SK-N-SH (cell line): ENCODE measurements around the gene ABCA6. TPM values are rescaled to one million over a fixed set of nuclear protein-coding genes. Genes with fewer than 3 reads are reported as not detected.

Experiments used
- CTCF ChIA-PET: fragments of 300-600, 350-600 bp; formaldehyde crosslinking; extraction: SDS; loops from one replicate; lab custom pipeline; 2021; lab: Yijun Ruan, JAX
- POLR2A ChIA-PET: fragments of 350-600 bp; sonication (Branson Sonifier 250); formaldehyde crosslinking; extraction: SDS; loops from one replicate; lab custom pipeline; 2020; ENCODE audit warnings: antibody characterized with exemption, inconsistent platforms; lab: Yijun Ruan, JAX
- DNase-seq: peaks from one replicate; pipeline ENCODE4 v3.0.0; 2012
- H2AFZ ChIP-seq: fragments of 200-600 bp; sonication (generic); 2 replicates; pipeline ENCODE4 v1.8.1; 2016; ENCODE audit warnings: antibody characterized with exemption, mild to moderate bottlenecking, low read depth
- H3F3A ChIP-seq: fragments of 200-600 bp; sonication (generic); replicated peaks from 2 replicates; pipeline ENCODE3; 2016; ENCODE audit warnings: antibody characterized with exemption, mild to moderate bottlenecking; ENCODE audit not compliant: insufficient read depth
- H3K27ac ChIP-seq, 2 experiments: fragments of 200-500 bp in 1 of 2; fragments of 200-600 bp in 1 of 2; sonication (Bioruptor generic) in 1 of 2; sonication (generic), shearing (Covaris generic) in 1 of 2; 2 replicates each; pipeline versions ENCODE4 v1.5.1 to v1.6.1; 2014 to 2016; ENCODE audit warnings: low read depth in 2 of 2, inconsistent platforms in 1 of 2, low read length in 1 of 2, mild to moderate bottlenecking in 1 of 2, mixed read lengths in 1 of 2
- H3K27me3 ChIP-seq: fragments of 200-600 bp; sonication (generic), shearing (Covaris generic); 2 replicates; pipeline ENCODE4 v1.6.1; 2016; ENCODE audit warnings: mixed run types; ENCODE audit not compliant: insufficient read depth
- H3K36me3 ChIP-seq, 2 experiments: fragments of 200-500 bp in 1 of 2; fragments of 200-600 bp in 1 of 2; sonication (Bioruptor generic) in 1 of 2; sonication (generic) in 1 of 2; replicated peaks in 1 of 2; 2 replicates each; pipeline versions ENCODE3 to v1.5.1; 2014 to 2016; ENCODE audit warnings: low read length in 1 of 2, mild to moderate bottlenecking in 1 of 2; ENCODE audit not compliant: insufficient read depth in 2 of 2, control insufficient read depth in 1 of 2
- H3K4me1 ChIP-seq, 2 experiments: fragments of 200-500 bp in 1 of 2; fragments of 200-600 bp in 1 of 2; sonication (Bioruptor generic) in 1 of 2; sonication (generic), shearing (Covaris generic) in 1 of 2; 2 replicates each; pipeline versions ENCODE4 v1.5.1 to v1.6.1; 2014 to 2016; ENCODE audit warnings: low read depth in 1 of 2, low read length in 1 of 2, mixed run types in 1 of 2; ENCODE audit not compliant: insufficient read depth in 2 of 2, control insufficient read depth in 1 of 2
- H3K4me2 ChIP-seq: fragments of 200-600 bp; sonication (generic), shearing (Covaris generic); 2 replicates; pipeline ENCODE4 v1.6.1; 2017; ENCODE audit warnings: mixed run types
- H3K4me3 ChIP-seq, 2 experiments: fragments of 200-500 bp in 1 of 2; fragments of 200-600 bp in 1 of 2; sonication (Bioruptor generic) in 1 of 2; sonication (generic), shearing (Covaris generic) in 1 of 2; 2 replicates each; pipeline versions ENCODE4 v1.5.1 to v1.8.1; 2014 to 2016; ENCODE audit warnings: low read depth in 2 of 2, inconsistent platforms in 1 of 2, low read length in 1 of 2, mild to moderate bottlenecking in 1 of 2, mixed read lengths in 1 of 2, moderate library complexity in 1 of 2
- H3K79me2 ChIP-seq: fragments of 200-600 bp; sonication (generic); 2 replicates; pipeline ENCODE4 v1.8.1; 2017; ENCODE audit warnings: mild to moderate bottlenecking; ENCODE audit not compliant: insufficient read depth
- H3K9ac ChIP-seq: fragments of 200-600 bp; sonication (generic); 2 replicates; pipeline ENCODE4 v1.6.1; 2017; ENCODE audit warnings: mixed run types
- H3K9me2 ChIP-seq: fragments of 200-600 bp; sonication (generic); 2 replicates; pipeline ENCODE4 v1.6.1; 2017; ENCODE audit warnings: mixed run types
- H3K9me3 ChIP-seq: fragments of 200-600 bp; sonication (generic); 2 replicates; pipeline ENCODE4 v1.6.1; 2017; ENCODE audit warnings: mixed run types, mild to moderate bottlenecking, moderate library complexity
- H4K20me1 ChIP-seq: fragments of 200-600 bp; sonication (generic); 2 replicates; pipeline ENCODE4 v1.6.1; 2017; ENCODE audit warnings: mild to moderate bottlenecking, mixed run types; ENCODE audit not compliant: insufficient read depth
- RCOR1 ChIP-seq: fragments of 150-350 bp; IDR thresholded peaks from 2 replicates; pipeline ENCODE4 v1.6.1; 2017; ENCODE audit warnings: antibody characterized with exemption, low read length
- WGBS: methylation state at CpG from one replicate; pipeline ENCODE4 v1.1.6; 2017; ENCODE audit warnings: low lambda C conversion rate; 5-methylcytosine and 5-hydroxymethylcytosine counted together
- polyA plus RNA-seq, 3 experiments: library from polyadenylated mRNA; depleted of rRNA; stranded (reverse); fragments of >200 nt; gene quantifications; 2 replicates each; pipeline ENCODE4 v1.2.3, GENCODE V29; 2012
- small RNA-seq, 7 experiments: library from RNA; depleted of rRNA; stranded (forward); fragments of <200 nt; gene quantifications; one replicate each; pipeline ENCODE3, GENCODE V24; 2012
- TF ChIP-seq, protein P1 (sequence below): IDR thresholded peaks from 2 replicates; pipeline ENCODE4 v1.4.0; 2012; ENCODE audit warnings: low read depth, borderline replicate concordance

Gene ABCA6
- polyA plus RNA-seq, 1 of the 3 experiments (the other 2 are of a cell fraction) = 0.15 TPM

DNA sequence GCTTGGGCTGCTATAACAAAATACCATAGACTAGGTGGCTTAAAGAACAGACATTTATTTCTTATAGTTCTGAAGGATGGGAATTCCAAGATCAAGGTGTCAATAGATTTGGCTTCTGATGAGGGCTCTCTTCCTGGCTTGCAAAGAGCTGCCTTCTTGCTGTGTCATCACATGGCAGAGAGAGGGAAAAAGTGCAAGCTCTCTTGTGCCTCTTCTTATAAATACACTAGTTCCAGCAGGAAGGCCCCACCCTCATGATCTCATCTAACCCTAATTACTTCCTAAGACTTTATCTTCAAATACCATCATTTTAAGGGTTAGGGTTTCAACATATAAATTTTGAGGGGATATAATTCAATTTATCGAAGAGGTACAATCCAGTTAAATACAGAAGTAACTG is 111.5 kb downstream of the ABCA6 start:
- TF ChIP-seq, protein P1, sequence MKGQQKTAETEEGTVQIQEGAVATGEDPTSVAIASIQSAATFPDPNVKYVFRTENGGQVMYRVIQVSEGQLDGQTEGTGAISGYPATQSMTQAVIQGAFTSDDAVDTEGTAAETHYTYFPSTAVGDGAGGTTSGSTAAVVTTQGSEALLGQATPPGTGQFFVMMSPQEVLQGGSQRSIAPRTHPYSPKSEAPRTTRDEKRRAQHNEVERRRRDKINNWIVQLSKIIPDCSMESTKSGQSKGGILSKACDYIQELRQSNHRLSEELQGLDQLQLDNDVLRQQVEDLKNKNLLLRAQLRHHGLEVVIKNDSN = no peak
- no peak for TF ChIP-seq RCOR1
- Histone ChIP-seq H3K79me2 (no peaks in the 10 kb centered on the region), H3K36me3 (no peaks in the 10 kb centered on the region), H3K27me3 (peaks cover 9% of the 10 kb centered on the region; the same call in 1 of the 2 replicates), H3K4me1 (no peaks in the 10 kb centered on the region), H3K4me3 (no peak overlapping the region), H3K9me3 (no peaks in the 10 kb centered on the region; the same call in 1 of the 2 replicates), H3K4me2 (no peak overlapping the region), H3K9me2 (no peaks in the 10 kb centered on the region), H4K20me1 (no peaks in the 10 kb centered on the region), H3K27ac (no peak overlapping the region), H3K9ac (no peak overlapping the region), H3F3A (no peaks in the 10 kb centered on the region), H2AFZ (no peak overlapping the region)
- POLR2A ChIA-PET = no interaction called here
- CTCF ChIA-PET = interaction anchor here (1.0 kb wide), 1 partner anchor 12 kb away, joined by 3 read pairs; no protein-coding TSS in a partner anchor
- 11% methylated on average over 1 of the region's 1 CpG for WGBS
- no peak for DNase-seq

Small RNA genes within 50 kb of the gene (small RNA-seq; reads per million reads assigned to genes)
- gene MIR4524B = 0 reads per million in 7 experiments

Other genes with a start within 250 kb of the ABCA6 start
- gene ABCA8, start 186.5 kb downstream of the ABCA6 start, polyA plus RNA-seq (2012; rRNA removed) = 2.3 TPM in 2 replicates
- gene ABCA9, start 81.0 kb downstream of the ABCA6 start, polyA plus RNA-seq (2012; rRNA removed) = 0.07 and 0.15 TPM in 2 replicates
- gene ABCA10, start 86.9 kb upstream of the ABCA6 start, polyA plus RNA-seq (2012; rRNA removed) = 0.07 and 0.11 TPM in 2 replicates
- 2.0 and 3.6 TPM in 2 replicates for gene ABCA5, start 185.2 kb upstream of the ABCA6 start, polyA plus RNA-seq (2012; rRNA removed)